ENCODE data around the gene PAPPA2.

Gene PAPPA2

GRCh38 chr1:176841238-176841637, 378.3 kb downstream of the PAPPA2 start:
- H3K4me3 ChIP-seq (ENCODE audit: low read depth, low read length): no peak overlapping the region
- DNase-seq (ENCODE audit: low read depth): no peak
- TF ChIP-seq, protein P1, sequence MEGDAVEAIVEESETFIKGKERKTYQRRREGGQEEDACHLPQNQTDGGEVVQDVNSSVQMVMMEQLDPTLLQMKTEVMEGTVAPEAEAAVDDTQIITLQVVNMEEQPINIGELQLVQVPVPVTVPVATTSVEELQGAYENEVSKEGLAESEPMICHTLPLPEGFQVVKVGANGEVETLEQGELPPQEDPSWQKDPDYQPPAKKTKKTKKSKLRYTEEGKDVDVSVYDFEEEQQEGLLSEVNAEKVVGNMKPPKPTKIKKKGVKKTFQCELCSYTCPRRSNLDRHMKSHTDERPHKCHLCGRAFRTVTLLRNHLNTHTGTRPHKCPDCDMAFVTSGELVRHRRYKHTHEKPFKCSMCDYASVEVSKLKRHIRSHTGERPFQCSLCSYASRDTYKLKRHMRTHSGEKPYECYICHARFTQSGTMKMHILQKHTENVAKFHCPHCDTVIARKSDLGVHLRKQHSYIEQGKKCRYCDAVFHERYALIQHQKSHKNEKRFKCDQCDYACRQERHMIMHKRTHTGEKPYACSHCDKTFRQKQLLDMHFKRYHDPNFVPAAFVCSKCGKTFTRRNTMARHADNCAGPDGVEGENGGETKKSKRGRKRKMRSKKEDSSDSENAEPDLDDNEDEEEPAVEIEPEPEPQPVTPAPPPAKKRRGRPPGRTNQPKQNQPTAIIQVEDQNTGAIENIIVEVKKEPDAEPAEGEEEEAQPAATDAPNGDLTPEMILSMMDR (conservative IDR thresholded peaks at IDR 0.05; ENCODE audit: low read depth, low read length): no peak

DNA sequence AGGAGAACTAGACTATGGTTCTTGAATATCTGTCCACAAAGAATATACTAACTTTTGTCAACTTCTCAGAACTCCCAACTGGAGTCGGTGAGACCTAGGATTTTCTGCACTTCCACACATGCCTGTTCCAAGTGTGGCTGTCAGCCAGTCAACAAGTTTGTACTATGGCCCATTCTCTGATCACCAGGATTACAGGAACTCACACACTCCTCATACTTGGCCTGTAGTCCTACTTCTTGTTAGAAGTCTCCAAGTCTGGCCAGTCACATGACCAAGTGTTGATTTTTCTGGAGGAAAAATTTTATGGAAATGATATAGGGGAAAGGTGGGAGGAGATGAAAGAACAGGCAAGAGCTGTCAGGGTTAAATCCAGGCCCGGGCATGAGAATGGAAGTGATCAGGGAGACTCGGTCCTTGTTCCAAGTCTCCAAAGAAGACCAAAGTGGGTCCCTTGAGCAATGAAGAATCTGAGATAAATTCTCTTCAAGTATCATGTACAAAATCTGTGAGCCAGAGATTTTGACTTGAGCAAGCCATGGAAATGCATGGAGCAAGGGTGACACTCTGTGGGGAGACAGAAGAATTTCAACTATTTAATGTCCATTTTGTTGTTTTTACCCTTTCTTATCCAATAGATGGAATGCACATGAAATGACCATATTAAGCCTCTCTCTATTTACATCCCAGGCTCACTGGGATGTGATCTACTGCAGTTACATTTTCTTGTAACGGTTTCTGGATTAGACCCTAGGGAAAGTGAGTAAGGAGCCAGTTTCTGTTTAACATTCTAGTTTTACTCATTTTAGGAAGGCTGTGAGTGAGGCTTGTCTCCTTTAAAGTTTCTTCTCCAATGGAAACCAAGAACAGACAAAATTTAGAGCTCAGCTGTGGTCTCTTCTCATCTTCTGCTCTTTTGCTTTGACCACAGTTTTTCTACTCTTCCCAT, 380.6 kb downstream of the PAPPA2 start:
- TF ChIP-seq, protein P1 (conservative IDR thresholded peaks at IDR 0.05; ENCODE audit: low read depth, low read length): peak; percentile 49
- peak; percentile 59 for DNase-seq (ENCODE audit: low read depth)

DNA sequence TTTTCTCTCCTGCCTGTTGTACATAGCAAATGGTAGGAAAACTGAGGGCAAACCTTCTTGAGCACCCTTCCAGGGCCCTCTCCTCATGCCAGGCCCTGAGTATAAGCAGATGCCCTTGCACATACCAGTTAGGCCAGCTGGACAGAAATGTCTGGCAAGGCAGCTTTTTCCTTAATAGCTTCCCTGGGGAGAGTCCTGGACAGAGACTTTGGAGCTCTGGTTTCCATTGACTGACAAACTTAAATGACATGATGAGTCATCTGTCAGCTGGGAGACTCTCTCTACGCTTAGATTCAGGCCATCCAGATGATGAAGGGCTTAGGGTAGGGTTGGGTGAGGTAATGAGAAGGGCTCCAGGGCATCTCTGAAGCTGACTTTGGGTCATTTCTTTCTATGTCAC, 384.1 kb downstream of the PAPPA2 start:
- TF ChIP-seq, protein P1 (conservative IDR thresholded peaks at IDR 0.05; ENCODE audit: low read depth, low read length): no peak
- no peak overlapping the region for H3K4me3 ChIP-seq (ENCODE audit: low read depth, low read length)
- no peak for DNase-seq (ENCODE audit: low read depth)

More for the DNA sequence above, 380.6 kb downstream of the PAPPA2 start:
- H3K4me3 ChIP-seq (ENCODE audit: low read depth, low read length): no peak overlapping the region

DNA sequence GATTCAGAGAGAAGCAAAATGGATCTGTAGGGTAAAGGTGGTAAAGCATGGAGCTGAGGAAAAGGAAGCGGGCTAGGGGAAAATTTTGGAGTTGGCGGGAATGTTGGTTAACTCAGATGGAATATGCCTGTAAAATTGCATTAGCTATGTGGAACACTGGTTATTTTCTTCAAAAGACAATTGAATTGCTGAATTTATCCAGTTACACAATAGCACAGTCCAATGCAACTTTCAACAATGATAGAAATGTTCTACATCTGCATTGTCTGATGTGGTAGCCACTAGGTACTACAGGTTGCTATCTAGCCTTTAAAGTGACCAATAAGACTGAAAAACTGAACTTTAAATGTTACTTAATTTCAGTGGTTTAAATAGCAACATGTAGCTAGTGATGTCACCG, 386.3 kb downstream of the PAPPA2 start:
- no peak for DNase-seq (ENCODE audit: low read depth)
- no peak overlapping the region for H3K4me3 ChIP-seq (ENCODE audit: low read depth, low read length)
- TF ChIP-seq, protein P1 (conservative IDR thresholded peaks at IDR 0.05; ENCODE audit: low read depth, low read length): no peak

GRCh38 chr1:176850871-176851270, 387.9 kb downstream of the PAPPA2 start:
- TF ChIP-seq, protein P1 (conservative IDR thresholded peaks at IDR 0.05; ENCODE audit: low read depth, low read length): no peak
- no peak overlapping the region for H3K4me3 ChIP-seq (ENCODE audit: low read depth, low read length)
- no peak for DNase-seq (ENCODE audit: low read depth)

GRCh38 chr1:176852124-176852523, 389.1 kb downstream of the PAPPA2 start:
- TF ChIP-seq, protein P1 (conservative IDR thresholded peaks at IDR 0.05; ENCODE audit: low read depth, low read length): no peak
- no peak overlapping the region for H3K4me3 ChIP-seq (ENCODE audit: low read depth, low read length)
- no peak for DNase-seq (ENCODE audit: low read depth)

DNA sequence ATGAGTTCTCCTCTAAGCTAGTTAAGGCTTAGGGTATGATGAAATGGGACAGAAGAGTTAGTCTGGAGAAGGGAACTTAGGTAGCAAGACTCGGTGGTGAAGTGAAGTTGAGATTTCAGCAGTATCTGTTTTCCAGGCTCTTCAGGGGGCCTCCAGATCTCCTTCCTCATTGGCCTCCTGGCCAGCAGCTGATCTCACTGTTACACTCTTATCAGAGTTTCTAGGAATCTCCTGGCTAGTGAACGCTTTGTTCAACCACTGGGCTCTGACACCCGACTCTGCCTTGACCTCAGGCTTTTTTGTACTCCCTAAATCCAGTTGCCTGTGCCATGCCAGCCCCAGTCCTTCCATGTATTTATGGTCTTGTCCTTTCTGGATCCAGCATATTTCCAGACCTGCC, 390.5 kb downstream of the PAPPA2 start:
- TF ChIP-seq, protein P1 (conservative IDR thresholded peaks at IDR 0.05; ENCODE audit: low read depth, low read length): no peak
- no peak for DNase-seq (ENCODE audit: low read depth)
- H3K4me3 ChIP-seq (ENCODE audit: low read depth, low read length): no peak overlapping the region
